HG02840 (cell line): Measurements from ENCODE around the gene MTG2.

Source experiments
- ATAC-seq: cut with Tn5 transposase; IDR thresholded peaks from one replicate; pipeline ENCODE4 v1.9.1; 2021; ENCODE audit warnings: mild to moderate bottlenecking, moderate library complexity, moderate number of reproducible peaks; ENCODE audit not compliant: unreplicated experiment, low FRiP score

Gene MTG2

DNA sequence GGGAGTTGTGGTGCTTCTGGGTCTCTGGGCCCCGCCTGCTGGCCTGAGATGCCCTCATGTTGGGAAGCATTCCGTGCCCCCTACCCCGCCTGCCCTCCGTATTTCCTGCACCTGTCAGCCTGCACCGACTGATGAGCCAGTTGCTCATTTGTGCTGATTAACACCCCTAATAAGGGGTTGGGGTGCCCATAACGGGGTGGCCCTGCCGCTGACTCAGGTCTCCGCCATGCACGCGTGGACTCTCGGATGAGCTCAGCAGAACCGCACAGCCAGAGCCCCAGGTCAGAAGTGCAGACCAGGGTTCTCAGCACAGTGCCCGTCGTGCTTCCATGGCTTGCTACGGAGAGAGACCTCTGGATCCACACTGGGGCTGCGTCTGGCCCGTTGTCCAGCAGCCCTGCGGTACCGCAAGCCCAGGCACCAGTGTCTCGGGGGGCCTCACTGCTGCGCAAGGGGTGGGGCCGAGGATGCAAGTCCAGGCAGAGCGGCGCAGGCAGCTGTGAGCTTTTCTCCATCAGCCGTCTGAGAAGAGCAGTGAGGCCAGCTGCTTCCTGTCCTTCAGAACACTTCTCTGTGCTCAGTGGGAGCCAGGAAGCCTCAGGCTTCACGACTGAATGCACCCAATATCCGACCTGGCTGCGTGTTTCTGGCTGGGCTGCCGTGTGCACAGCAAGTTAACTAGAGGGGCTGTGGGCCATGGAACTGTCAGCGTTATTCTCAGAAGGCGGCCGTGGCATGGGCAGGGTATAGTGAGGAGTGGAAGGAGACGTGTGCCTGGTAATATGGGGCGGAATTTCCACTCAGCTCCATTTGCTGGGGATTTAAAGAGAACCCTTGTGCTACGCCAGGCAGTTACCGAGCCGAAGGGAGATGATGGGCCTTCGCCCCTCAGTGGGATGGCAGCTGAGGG is 18.6 kb downstream of the MTG2 start:
- no peak for ATAC-seq

DNA sequence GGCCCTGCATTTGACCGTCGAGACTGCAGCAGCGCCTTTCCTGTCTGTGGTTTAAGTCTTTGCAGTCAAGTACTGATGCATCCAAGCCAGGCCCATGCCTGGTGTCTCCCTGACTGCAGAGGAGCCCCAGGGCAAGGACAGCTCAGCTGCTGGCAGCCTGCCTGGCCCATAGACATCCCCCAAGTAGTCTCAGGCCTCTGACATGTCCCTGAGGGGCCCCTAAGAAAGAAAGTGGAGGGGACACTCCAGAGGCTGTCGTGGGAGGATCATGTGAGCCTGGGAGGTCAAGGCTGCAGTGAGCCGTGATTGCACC is 19.2 kb downstream of the MTG2 start:
- ATAC-seq = no peak

DNA sequence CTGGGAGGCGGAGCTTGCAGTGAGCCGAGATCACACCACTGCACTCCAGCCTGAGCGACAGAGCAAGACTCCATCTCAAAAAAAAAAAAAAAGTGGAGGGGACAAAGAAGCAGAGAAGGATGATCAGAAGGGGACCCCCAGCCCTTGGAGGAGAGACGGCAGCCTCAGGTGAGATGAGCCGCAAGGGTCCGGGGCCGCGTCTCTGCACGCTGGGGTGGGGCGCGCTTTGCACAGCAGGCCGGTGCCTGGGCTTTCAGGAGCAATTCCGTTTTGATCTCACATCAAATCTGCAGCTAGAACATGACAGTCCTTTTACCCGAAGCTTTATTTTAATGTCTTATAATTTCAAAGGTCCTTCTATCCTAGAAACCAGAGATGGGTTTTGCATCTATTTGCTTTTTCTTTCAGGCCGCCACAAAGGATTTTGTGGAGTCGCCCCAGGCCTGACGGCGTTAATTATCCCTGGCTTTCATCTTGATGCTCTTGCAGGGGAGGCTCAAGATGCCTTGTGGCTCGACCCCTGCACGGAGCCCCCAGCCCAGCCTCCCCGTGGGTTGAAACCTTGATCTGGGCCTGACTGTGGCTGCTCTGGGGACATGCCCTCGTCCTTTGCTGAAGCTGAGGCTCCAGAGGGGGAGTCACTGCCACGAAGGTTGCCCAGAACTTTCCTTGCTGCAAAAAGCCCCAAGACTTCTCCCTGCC is 20.0 kb downstream of the MTG2 start:
- ATAC-seq = no peak

DNA sequence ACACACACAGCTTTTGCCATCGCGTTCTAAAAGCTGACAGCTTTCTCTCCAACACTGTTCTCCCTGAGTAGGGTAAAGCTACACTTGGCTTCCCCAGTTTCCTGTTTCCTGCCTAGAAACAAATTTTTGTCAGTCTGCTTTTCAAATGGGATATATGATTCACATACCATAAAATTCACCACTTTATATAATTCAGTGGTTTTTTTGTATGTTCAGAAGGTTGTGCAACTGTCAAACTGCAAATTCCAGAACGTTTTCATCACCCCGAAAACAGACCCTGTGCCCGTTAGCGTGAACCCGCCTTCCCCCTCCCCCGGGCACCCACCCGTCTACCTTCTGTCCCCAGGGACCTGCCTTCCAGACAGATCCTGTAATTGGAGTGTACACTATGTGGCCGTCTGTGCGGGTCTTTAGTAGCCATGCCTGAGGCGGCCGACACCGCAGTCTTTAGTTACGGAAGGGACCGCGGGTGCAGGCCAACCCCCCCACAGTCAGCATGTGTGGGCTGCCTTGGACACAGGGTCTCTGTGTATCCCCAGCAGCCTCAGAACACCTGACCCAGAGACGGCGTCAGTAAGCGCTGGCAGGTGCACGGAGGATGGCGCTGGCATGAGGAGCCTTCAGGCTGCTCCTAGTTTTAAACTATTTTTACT is 20.7 kb downstream of the MTG2 start:
- no peak for ATAC-seq

DNA sequence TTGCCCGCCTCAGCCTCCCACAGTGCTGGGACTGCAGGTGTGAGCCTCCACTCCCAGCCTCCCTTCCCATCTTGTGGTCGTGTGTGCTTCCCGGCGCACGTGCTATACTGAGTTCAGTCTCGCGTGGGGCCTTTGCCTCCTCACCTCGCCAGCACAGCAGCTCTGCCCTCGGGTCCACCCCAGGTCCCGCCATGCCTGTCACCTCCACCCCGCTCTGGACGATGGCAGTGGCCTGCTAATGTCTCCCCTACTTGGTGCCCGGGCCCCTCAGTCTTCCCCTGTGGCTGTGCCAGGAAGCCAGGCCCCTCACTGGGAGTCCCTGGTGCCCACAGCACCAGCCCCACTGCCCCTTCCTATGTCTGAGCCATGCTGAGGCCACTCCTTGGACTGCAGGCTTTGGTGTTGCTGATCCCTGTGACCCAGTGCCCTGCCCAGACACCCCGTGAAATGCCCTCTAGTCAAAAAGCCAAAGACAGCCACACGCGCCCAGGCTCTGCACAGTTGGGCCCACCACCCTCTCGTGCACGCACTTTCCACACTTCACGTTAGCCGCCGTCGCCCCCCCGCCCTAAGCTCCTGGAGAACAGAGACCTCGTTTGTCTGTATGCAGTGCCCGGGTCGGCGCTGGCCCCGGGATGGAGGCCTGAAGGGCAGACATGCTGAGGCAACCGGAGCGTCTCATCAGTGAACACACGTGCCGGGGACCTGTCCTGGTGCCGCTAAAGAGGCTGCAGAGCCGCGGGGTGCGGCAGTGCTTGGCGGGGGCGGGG is 23.0 kb downstream of the MTG2 start:
- no peak for ATAC-seq

DNA sequence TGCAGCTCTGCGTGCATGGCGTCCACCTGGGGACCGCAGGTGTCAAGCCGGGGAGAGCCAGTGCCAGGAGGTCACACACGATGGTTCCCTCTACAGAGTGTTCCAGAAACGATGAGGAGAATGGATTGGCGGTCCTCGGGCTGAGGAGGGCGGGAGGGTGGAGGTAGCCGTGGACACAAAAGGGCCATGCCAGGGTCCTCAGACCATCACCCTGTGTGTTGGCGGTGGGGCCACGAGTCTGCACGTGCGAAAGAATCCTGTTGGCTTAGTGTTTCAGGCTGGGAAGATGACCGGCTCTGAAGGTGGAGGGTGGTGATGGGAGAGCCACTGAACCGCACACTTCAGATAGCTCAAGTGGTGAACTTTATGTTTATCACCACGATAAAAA is 23.6 kb downstream of the MTG2 start:
- ATAC-seq = no peak

DNA sequence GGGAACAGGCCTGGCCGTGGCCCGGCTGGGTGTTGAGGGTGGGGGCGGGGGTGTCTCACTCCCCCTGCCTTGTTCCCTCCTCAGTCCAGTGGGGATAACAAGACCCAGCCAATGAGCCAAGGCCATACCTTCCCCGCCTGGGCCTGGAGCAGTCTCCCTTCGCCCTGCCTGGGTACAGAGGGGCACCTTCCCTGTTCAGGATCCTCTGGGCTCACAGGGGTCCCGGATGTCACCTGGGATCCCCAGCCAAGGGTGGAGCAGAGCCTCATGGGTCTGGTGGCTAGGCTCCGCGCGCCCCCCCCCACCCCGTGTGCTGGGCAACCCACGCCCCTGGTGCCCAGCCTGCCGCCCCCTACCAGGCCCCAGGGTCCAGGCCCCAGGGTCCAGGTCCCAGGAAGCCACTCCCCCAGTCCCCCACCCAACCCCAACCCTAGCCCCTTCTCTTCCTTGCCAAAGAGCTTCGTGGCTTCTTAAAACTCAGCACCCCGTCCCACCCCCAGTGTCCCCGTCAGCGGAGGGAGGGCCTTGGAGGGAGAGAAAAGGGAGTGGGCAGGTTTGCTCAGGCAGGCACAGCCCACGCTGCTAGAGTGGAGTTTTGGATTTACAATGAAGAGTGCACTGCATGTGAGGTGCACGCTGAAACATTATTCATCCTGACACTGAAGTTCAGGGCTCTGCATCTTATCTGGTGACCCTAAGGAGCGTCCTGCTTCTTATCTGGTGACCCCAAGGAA is 25.4 kb downstream of the MTG2 start:
- no peak for ATAC-seq

DNA sequence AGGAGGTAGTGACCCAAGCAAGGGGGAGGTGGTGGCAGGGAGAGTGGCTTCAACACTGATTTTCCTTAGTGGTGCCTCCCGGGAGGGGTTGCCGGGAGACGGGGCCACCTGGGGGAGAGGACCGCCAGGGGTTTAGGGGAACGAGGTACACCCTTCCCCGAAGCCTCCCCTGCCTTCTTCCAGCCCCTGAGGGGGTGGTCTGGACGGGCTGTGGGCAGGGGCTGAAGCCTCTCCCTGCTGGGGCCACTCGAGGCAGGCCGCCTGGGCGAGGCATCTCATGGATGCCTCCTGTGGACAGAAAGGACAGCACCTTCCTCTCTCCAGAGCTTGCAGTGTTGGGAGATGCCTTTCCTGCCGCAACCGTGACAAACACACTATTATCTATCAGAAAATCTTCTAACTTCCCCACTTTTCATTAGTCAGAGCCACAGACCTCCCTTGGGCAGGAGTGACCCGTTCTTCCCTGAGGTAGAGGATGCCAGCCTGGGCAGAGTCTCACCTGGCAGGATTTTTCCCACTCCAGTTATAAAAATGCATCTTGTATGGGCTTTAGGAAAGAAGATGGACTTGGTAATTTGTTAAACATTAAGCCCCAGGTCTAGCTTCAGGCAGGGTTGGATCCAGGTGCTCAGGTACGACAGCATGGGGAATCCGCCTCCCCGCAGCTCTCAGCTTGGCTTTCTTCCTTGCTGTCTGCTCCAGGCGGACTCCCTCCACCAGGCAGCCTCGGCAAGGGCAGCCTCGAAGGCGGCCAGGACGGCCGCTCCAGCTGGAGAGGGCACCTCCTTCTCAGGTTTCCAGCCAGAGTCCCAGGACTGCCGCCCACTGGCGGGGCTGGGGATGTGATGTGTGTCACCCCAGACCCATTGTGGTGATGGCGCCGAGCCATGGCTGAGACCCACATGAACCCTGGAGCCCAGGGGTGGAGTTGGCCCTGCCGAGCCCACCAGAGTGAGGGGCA is 26.2 kb downstream of the MTG2 start:
- ATAC-seq = no peak

DNA sequence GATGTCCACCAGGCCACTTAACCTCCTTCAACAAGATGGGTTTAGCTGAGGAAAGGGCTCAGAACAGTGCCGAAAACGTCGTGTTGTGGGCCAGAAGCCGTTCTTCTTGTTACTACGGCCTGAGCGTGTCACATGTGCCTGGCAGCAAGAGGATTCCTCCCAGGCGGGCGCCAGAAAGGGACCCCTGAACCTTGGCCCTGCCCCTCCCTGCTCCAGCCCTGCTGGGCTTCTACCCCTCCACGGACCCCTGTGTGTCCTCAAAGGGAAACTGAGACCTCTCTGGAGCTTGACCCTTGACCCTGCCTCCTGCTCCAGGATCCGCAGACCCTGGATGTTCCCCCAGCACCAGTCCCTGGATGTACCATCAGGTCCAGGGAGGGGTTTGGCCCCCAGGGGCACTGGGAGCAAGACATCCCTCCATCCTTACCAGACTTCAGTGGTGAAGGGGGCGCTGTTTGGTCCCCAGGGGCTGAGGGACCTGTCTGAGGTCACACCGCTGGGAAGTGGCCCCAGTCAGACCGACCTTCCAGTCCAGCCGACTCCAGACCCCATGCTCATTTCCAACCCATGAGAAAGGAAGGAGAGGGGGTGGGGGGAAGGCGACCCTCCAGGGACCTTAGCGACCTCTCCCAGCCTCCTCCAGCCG is 27.1 kb downstream of the MTG2 start:
- ATAC-seq = no peak

DNA sequence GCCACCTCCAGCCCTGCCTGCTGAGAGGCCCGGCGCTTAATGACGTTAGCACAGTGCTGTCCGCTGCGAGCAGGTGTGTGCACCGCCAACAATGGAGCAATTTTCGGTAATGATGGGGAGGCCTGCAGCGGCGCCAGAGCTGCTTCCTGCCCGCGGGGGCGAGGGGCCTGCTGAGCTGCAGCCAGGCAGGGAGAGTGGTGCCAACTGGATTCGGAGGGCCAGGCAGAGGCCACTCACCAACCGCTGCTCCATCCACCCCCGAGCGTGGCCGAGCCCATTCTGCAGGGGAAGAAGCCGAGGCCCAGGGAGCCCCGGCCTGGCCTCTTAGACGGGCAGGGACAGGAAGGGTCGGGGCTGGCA is 27.6 kb downstream of the MTG2 start:
- ATAC-seq = no peak

DNA sequence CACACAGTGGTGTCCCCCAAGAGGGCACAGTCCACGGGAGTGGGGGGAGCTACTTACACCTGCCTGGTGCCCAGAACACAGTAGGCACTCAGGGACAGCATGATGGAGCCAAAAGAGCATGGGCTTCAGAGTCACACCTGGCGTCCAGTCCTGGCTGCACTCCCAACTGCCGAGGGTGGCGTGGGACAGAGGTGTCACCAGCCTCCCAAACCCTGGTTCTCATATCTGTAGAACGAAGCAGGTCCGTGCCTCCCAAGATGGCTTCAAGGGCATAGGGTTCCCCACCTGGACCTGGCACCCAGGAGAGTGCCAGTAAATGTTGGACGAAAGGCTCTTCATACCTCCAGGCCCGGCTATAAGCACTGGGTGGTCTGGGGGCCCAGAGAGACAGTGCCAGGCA is 28.4 kb downstream of the MTG2 start:
- no peak for ATAC-seq

DNA sequence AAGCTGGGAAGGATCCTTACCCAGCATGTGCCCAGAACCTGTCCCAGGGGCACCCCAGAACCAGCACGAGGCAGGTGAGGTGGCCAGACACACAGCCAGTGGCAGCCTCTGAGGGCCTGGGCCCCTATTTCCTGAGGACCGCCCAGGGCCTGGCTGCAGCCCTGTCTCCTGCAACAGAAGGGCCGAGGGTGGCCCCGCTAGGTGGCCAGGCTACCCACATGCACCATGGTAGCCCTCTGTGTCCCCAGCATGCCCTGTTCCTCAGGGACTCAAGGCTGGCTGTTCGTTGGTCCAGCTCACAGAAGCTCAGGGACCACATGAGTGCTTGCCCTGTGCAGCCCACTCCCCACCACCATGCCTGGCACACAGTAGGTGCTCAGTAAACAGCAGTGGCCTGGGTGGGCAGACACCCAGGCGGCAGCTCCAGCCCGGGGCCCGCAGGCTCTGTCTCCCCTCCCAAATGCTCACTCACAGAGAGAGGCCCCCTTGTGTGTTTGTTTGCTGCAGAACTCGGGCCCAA is 29.0 kb downstream of the MTG2 start:
- ATAC-seq = no peak

DNA sequence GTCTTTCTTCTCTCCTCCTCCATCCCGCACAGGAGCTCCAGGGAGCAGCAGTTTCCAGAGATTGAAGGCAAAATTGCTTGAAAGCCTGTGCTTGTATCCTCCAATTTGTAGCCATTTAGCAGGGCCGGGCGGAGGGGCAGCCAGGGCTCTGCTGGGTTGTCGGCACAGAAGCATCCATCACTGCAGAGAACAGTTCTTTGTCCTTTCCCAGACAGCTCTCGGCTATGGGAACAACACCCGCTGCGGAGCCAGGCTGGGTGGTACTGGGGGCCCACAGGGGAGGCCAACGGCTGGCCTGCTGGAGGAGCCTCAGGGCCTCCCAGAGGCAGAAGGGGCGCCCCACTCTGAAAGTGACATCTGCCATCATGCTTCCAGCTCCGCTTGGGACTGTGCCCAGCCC is 29.5 kb downstream of the MTG2 start:
- no peak for ATAC-seq

DNA sequence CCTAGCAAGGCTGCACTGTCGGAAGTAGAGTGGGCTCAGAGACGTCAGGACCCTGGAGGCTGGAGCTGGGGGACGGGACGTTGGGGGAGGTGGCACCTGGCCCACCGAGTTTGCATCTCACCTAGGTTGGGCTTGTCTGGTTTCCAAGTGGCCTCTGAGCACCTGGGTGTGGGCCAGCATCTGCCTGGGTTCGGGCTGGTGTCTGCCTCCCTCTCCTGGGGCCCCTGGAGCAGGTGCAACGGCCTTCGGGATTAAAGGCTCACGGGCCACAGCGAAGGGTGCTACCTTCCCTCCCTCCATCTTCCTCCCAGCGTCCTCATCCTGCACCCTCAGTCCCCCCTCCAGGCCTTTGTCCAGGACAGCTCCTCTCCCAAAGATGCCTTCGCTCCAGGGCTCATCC is 31.2 kb downstream of the MTG2 start:
- no peak for ATAC-seq

DNA sequence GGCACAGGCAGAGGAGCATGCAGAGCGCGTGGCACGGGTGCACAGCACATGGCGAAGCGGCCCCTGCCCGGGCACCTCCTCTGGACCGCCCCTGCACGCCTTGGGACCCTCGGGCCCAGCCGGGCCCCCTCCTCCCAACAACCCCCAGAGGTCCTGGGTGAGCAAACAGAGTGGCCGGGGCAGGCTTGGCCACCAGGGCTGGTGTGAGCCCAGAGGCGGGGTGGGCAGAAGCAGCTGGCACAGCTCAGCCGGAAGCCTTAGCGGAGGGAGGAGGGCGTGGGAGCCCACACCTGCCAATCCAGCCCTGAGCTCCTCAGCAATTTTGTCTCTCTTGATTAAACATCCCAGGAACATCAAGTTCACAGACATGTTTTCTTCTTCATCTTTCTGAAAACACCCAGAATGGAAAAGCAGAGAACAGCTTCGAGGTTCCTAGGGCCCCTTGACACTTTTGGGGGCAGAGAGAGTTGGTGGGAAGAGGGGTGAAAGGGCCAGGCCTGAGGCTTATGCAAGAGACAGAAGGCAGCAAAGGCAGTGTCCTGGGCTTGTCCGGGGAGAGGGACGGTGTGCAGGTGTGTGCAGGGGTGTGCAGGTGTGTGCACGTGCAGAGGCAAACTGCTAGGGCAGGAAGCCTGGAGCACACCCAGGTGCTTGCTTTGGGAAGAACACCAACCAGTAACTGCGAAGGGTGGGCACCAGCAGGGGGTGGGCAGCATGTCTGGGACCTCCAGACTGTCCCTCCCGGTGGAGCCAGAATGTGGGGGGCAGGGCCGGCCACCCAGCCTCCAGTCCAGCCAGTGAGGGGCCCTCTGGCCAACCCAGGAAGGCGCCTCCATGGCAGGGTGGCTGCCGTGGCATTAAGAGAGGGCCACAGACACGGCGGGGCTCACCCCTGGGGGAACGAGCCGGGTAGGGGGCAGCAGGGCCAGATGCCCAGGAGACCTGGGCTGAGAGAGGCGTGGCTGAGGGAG is 32.5 kb downstream of the MTG2 start:
- ATAC-seq = no peak

DNA sequence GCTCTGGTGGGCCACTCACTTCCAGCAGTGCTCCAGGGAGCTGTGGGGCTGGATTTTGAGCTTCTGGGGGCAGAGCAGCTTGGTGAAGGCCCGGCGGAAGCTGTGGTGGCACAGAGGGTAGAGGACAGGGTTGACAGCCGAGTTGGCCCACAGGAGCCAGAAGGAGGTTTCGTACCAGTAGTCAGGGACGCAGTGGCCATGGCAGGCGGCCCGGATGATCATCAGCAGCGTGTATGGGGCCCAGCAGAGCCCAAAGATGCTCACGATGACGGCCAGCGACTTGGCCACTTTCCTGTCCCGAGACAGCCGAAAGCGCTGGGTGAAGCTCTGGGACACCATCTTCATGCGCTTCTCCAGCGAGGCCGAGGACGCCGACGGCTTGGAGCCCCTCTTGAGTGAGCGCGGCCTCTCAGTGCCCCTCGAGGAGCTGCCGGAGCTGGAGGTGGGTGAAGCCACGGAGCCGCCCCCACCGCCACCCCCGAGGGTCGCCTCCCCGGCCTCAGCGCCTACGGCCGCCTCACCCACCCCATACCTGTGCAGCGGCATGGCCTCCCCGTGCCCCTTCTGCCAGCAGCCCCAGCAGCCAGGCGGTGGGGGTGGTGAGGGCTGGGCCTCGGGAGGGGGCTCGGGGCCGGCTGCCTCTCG is 33.3 kb downstream of the MTG2 start:
- ATAC-seq = no peak
